Hematopoietic multipotent progenitor cell treated with erythropoietin and hydrocortisone succinate and interleukin-3 and kit ligand, for 4 days (in vitro differentiated cells): ENCODE measurements around the gene P3H1.

Source experiments
- DNase-seq: peaks from one replicate; pipeline ENCODE4 v3.0.0-alpha.2; 2015

P3H1 gene

GRCh38 chr1:42743317-42744147 lies 23.3 kb downstream of the P3H1 start:
- no peak for DNase-seq

- no peak for DNase-seq
Measured at GRCh38 chr1:42742617-42743316, 24.1 kb downstream of the P3H1 start.

GRCh38 chr1:42742141-42742540 lies 24.7 kb downstream of the P3H1 start:
- DNase-seq, result no peak

GRCh38 chr1:42741706-42742105 lies 25.1 kb downstream of the P3H1 start:
- no peak for DNase-seq

- DNase-seq, result no peak
Measured at GRCh38 chr1:42740851-42741580, 25.8 kb downstream of the P3H1 start.

- no peak for DNase-seq
Measured at GRCh38 chr1:42739753-42740700, 26.8 kb downstream of the P3H1 start, which contains the start of gene CLDN19. Gene CLDN19 (minus strand): TSS chr1:42740236. CDS start chr1:42740063, 173 bp downstream.

GRCh38 chr1:42738678-42739226 lies 28.1 kb downstream of the P3H1 start:
- no peak for DNase-seq

DNA sequence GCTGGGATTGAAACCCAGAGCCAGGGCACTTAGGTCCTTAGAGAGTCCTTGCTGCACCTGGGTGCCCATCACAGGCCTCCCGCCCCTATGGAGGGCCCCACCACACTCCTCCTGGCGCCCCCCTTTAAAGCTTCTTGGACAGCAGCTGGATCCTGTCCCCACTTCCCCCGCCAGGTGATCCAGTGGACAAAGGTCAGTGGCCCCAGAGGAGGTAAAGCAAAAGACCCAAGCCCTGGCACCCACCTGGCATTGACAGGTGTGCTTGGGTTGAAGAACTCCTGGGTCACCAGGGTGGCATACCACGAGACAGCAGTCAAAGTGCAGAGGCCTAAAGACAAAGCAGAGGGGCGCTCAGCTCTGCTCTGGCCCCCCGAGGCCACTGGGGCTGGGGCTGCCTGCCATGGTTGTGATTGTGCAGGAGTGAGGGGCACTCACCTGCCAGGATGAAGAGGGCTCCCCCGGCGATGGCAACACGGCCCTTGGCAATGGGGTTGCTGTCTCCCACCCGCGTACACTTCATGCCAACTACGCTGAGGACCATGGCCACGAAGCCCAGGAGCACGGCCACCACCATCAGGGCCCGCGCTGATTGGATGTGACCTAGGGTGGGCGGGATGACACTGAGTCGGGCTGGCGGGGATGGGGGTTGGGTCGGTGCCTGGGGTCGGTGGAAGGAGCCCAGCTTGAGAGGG lies 28.7 kb downstream of the P3H1 start:
- DNase-seq, result no peak

- DNase-seq, result peak; percentile 84
Measured at GRCh38 chr1:42737257-42737656, 29.6 kb downstream of the P3H1 start.

GRCh38 chr1:42736571-42737200 lies 30.1 kb downstream of the P3H1 start:
- no peak for DNase-seq

GRCh38 chr1:42736152-42736551 lies 30.7 kb downstream of the P3H1 start:
- peak; percentile 66 for DNase-seq

- no peak for DNase-seq
Measured at GRCh38 chr1:42735477-42736105, 31.2 kb downstream of the P3H1 start.

DNA sequence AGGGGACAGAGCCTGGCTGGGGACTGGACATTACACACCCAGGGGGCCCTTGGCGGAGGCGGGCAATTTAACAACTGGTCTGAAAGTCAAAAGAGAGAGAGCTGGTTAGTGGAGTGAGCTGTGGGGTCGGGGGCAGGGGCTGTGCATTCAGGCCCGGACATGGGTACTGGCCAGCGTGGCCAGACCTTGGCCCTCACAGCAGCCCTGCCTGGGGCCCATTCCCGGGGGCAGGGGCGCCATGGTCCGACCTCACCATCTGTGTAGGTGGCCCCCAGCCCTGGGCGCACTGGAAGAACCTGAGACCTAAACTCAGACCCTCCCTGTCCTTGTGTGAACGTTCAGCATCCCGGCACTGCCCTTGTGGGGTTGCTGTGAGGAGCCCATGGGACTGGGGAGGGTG lies 31.8 kb downstream of the P3H1 start:
- no peak for DNase-seq

DNA sequence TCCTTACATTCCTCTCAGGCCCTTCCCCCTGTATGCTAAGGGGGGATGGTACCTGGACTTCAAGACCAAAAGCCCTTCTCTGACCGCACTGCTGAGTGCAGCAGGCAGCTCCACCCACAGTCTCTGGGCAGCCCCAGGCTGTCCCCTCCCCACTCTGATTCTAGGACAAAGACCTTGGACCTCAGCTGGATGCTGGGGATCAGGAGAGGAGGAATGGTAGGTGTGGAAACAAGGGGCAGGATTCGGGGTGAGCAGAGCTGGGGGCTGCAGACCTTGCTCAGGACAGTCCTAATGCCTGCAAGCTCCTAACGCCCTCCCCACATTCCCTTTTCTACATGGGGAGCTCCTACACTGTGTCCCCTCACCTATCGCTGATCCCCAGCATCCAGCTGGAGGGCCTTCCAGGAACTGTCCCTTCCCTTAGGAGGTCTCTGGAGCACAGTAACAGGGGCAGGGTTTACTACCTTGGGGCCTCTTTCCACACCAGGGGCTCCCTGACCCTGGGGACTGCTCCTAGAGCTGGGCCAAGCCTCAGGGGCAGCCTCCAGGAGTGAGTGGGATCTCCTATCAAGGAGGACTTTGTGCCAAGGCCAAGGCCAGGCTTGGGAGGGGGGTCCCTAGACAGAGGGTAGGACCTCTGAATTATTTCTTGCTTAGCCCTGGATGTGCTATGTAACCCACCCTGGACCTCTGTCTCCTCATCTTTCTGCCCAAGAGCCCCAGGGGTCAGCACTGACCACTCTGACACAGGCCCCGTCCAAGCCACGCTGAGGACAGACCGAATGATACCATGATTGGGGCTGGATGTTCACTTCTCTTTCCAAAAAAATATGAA lies 32.4 kb downstream of the P3H1 start:
- no peak for DNase-seq

- no peak for DNase-seq
Measured at GRCh38 chr1:42733415-42734200, 33.2 kb downstream of the P3H1 start.

DNA sequence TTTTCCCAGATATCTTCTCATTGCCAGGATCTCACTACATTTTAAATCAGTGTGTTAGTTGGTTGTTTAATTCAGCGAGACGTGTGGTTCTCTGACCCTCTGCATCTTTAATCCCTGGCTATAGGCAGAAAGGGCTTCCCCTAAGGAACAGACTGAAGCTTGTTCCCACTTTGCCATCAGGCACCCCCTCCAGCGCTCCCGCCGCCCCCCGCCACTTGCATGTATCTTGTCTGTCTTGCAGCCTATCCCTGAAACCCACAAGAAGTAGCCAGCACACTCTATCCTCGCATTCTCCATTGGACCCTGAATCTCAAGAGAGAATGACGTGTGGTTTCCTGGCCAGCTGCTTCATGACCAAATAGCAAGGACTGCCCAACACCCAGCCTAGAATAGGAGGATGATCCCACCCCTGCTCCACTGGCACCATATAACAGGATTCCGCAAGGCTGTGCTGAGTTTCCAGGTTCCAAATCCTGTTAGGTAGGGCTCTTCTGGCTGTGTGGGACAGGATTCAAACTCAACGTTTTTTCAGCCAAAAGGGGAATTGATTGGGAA lies 34.6 kb downstream of the P3H1 start:
- no peak for DNase-seq

GRCh38 chr1:42731585-42731984 lies 35.2 kb downstream of the P3H1 start:
- DNase-seq, result no peak

DNA sequence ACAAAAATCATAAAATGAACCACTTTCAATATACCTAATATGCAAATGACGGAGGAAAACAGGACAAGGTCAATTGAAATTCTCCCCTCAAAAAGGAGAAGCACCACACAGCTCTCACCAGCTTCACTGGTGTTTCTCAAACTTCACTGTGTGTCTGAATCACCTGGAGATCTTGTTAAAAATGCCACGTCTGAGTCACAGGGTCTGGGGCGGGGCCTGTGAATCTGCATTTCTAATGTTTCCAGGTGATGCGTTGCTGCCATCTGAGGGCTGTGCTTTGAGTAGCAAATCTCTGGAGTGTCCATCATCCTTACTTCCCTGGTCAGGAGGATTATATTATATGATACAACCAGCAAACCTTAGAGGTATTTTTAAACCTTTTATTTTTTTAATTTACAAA lies 35.8 kb downstream of the P3H1 start:
- DNase-seq, result peak; percentile 40
